Hindlimb muscle (tissue), 1 donor: Measurements from ENCODE around the gene EAPP. TPM values are rescaled to one million over a fixed set of nuclear protein-coding genes. Genes with fewer than 3 reads are reported as not detected.
"Not testable (repeated sequence)": the region's sequence is repeated elsewhere in the genome, so short reads cannot be mapped to it uniquely, and the experiment has no call there.

Experiments used
- DNase-seq: peaks from one replicate; pipeline ENCODE4 v3.0.0-alpha.2; 2013
- polyA plus RNA-seq: library from polyadenylated mRNA; unstranded; fragments of 120-200 nt; gene quantifications from one replicate; pipeline ENCODE4 v1.2.1, GENCODE V29; 2013; ENCODE audit not compliant: insufficient read length

Gene EAPP
- polyA plus RNA-seq, 1 donor: 28.6 TPM

GRCh38 chr14:34538096-34538495 lies 1.4 kb downstream of the EAPP start:
- DNase-seq: not testable (repeated sequence)

- DNase-seq: no peak
These were observed 1.9 kb downstream of the EAPP start for GRCh38 chr14:34537677-34538009.

GRCh38 chr14:34536951-34537676 lies 2.4 kb downstream of the EAPP start:
- no peak for DNase-seq

- DNase-seq: no peak
These were observed 11.9 kb downstream of the EAPP start for GRCh38 chr14:34527591-34527990.

GRCh38 chr14:34524216-34524615 lies 15.3 kb downstream of the EAPP start:
- not testable (repeated sequence) for DNase-seq

- no peak for DNase-seq
These were observed 17.0 kb downstream of the EAPP start for GRCh38 chr14:34522496-34522895.

GRCh38 chr14:34521071-34521470 lies 18.4 kb downstream of the EAPP start:
- DNase-seq: not testable (repeated sequence)

- DNase-seq: not testable (repeated sequence)
These were observed 19.1 kb downstream of the EAPP start for GRCh38 chr14:34520304-34520970.

GRCh38 chr14:34507884-34508283 lies 31.6 kb downstream of the EAPP start:
- DNase-seq: no peak

- no peak for DNase-seq
These were observed 32.0 kb downstream of the EAPP start for GRCh38 chr14:34507459-34507858.

GRCh38 chr14:34505124-34505491 lies 34.4 kb downstream of the EAPP start:
- not testable (repeated sequence) for DNase-seq

- DNase-seq: not testable (repeated sequence)
These were observed 35.5 kb downstream of the EAPP start for GRCh38 chr14:34504027-34504426.

- no peak for DNase-seq
These were observed 36.8 kb downstream of the EAPP start for GRCh38 chr14:34502545-34503225.

- no peak for DNase-seq
These were observed 37.5 kb downstream of the EAPP start for GRCh38 chr14:34502001-34502400.

- DNase-seq: no peak
These were observed 38.4 kb downstream of the EAPP start for GRCh38 chr14:34501004-34501580.

- DNase-seq: peak; percentile 9
These were observed 40.7 kb downstream of the EAPP start for GRCh38 chr14:34498684-34499412.

- peak; percentile 90 for DNase-seq
These were observed 42.6 kb downstream of the EAPP start for GRCh38 chr14:34496679-34497513.

- DNase-seq: peak; percentile 25
These were observed 43.4 kb downstream of the EAPP start for GRCh38 chr14:34496007-34496678.

- DNase-seq: no peak
These were observed 50.2 kb downstream of the EAPP start for GRCh38 chr14:34489324-34489723.

- DNase-seq: no peak
These were observed 51.0 kb downstream of the EAPP start for GRCh38 chr14:34488528-34488927.

- no peak for DNase-seq
These were observed 54.8 kb downstream of the EAPP start for GRCh38 chr14:34484726-34485125.
